Fibroblast of peridontal ligament (primary cell): Measurements from ENCODE around the gene KCNIP2.
A peak's percentile ranks its signal among the peaks of the same experiment; 100 is the strongest.

Source experiments
- DNase-seq: peaks from one replicate; pipeline ENCODE4 v3.0.0-alpha.2; 2010; ENCODE audit errors: extremely low read depth

The KCNIP2 gene

GRCh38 chr10:101782811-101783735 is 60.5 kb downstream of the KCNIP2 start, which contains the start of gene NPM3:
TSS of gene NPM3 (minus strand) at chr10:101783446. CDS start at chr10:101783390, 56 bp downstream.
- peak; percentile 66 for DNase-seq

GRCh38 chr10:101781984-101782810 is 61.4 kb downstream of the KCNIP2 start:
- no peak for DNase-seq

GRCh38 chr10:101781655-101781983 is 62.0 kb downstream of the KCNIP2 start:
- no peak for DNase-seq

GRCh38 chr10:101780818-101781654 is 62.6 kb downstream of the KCNIP2 start:
- peak; percentile 52 for DNase-seq

- DNase-seq = no peak
These were observed 63.3 kb downstream of the KCNIP2 start for GRCh38 chr10:101780187-101780817.

GRCh38 chr10:101779544-101780186 is 63.9 kb downstream of the KCNIP2 start:
- peak; percentile 48 for DNase-seq

GRCh38 chr10:101778781-101779543 is 64.6 kb downstream of the KCNIP2 start:
- DNase-seq = no peak

- no peak for DNase-seq
These were observed 65.3 kb downstream of the KCNIP2 start for GRCh38 chr10:101778151-101778780.

- no peak for DNase-seq
These were observed 65.9 kb downstream of the KCNIP2 start for GRCh38 chr10:101777619-101778145.

GRCh38 chr10:101776161-101776817 is 67.3 kb downstream of the KCNIP2 start:
- no peak for DNase-seq
